HG03432 (cell line): ENCODE data around the gene GRIN1.
A peak's percentile ranks its signal among the peaks of the same experiment; 100 is the strongest.

ENCODE experiments used
- ATAC-seq: cut with Tn5 transposase; IDR thresholded peaks from one replicate; pipeline ENCODE4 v1.9.1; 2021; ENCODE audit warnings: mild to moderate bottlenecking, moderate library complexity; ENCODE audit not compliant: unreplicated experiment

GRIN1 gene

DNA sequence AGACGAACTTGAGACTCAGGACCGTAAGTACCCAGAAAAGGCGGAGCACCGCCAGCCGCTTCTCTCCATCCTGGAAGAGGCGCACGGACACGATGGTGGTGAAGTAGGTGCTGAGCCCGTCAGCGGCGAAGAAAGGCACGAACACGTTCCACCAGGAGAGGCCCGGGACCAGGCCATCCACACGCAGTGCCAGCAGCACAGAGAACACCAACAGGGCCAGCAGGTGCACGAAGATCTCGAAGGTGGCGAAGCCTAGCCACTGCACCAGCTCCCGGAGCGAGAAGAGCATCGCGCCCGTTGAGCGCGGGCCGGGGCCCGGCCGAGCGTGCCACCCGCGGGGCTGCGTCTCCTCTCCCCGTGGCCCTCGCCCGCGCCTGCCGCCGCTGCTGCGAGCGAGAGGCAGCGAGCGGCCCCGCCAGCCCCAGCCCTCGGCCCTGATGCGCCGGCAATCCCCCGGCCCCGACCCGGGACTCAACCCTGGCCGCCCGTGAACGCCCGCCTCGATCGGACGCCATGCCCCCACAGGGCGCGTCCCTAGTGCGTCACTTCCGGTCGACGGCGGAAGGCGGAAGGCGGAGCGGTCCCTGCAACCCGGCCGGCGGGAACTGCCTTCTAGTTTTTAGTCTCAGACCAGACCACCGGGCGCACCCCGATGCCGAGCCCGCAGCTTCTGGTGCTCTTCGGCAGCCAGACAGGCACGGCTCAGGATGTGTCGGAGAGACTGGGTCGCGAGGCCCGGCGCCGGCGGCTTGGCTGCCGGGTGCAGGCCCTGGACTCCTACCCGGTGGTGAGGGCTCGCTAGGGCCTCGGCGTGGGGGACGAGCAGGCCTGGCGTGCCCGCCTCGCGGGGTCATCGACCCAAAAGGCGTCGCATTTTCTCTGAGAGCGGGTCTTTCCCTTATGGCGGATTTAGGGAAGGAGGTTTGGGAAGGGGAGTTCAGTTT lies 66.4 kb downstream of the GRIN1 start, which contains the start of the genes NDOR1 and TMEM203:
TSS of gene NDOR1 (plus strand) at position 575 of the 944 bp plus-strand sequence. CDS start at position 653, 78 bp downstream.
TSS of gene TMEM203 (minus strand) at position 523 of the 944 bp plus-strand sequence. CDS start at position 289, 234 bp downstream.
- ATAC-seq = peak; percentile 51

DNA sequence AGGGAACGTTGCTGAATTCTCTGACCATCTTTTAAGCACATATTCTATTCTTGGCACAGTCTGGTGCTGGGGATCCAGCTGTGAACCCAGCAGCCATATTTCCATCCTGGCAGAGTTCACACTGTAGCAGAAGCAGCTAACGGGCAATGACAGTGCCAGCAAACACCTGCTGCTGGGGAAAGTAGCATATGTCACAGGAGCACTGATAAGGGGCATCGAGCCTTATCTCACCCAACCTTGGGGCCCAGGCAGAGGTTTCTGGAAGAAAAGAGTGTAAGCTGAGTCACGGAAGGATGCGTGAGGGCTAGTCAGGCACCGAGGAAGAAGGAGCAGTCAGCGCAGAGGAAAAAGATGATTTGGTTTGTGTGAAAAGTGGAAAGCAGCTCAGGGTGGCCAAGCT lies 67.6 kb downstream of the GRIN1 start:
- no peak for ATAC-seq

DNA sequence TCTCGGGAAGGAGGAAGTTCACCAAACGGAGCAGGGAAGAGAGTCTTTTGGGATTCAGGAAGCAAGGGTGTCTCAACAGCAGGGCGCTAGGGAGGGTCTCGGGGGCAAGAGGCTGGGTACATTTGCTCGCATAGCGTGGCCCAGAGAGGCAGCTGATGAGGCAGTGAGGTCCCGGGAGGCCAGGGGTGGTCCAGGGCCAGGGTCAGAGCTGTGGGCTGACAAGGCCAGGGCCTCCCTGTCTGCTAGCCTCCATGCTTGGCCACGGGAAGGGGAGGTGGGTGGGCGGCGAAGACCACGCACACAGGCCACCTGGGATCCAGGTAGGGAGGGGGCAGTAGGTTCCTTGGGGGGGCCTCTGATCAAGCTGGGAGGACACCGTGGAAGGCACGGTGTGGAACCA lies 72.6 kb downstream of the GRIN1 start:
- no peak for ATAC-seq

DNA sequence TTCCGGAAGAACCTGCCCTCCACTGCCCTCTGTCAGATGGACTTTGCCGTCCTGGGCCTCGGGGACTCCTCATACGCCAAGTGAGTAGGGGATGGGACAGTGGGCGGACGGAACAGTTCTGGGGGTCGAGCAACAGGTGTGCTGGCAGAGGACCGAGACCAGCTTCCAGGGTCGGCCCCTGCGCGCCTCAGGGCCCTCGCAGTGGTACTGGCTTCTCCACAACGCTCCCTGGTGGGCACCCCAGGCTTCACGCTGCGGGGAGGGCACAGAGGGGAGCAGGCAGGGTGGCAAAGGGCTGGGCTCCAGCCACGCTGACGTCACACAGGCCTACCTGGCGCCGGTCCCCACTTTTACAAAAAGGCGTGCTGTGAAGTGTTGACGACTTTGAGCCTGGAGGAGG lies 73.6 kb downstream of the GRIN1 start:
- no peak for ATAC-seq

DNA sequence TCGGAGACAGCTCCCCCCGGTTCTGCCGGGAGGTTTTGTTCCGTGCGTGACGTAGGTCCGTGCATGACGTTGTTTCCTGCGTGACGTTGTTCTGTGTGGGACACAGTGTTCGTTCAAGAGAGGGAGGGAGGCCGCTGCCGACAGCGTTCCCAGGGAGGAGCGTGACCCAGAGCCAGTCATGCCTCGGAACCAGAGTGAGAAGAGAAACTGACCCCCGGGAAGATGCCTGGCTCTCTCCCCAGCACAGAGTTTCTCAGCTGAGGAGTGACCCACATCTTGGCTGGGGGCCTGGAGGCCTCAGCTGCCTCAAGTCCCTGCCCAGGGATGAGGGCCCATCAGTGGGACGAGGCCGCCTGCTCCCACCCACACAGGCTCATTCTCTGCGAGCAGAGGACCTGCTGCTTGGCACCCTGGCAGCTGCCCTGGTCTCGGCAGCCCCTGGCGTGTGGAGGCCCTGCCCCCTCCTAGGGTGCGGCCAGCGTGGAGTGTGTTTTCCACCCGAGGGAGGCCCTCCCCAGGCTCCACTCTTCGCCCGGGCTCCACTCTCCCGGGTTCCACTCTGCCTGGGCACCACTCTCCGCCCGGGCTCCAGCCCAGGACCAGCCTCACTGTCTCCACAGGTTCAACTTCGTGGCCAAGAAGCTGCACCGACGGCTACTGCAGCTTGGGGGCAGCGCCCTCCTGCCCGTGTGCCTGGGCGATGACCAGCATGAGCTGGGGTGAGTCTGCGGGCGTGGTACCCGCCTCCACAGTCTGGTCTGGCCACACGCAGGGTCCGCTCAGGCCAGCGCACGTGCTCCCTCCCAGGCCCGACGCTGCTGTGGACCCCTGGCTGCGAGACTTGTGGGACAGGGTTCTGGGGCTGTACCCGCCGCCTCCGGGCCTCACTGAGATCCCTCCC lies 74.5 kb downstream of the GRIN1 start:
- no peak for ATAC-seq

DNA sequence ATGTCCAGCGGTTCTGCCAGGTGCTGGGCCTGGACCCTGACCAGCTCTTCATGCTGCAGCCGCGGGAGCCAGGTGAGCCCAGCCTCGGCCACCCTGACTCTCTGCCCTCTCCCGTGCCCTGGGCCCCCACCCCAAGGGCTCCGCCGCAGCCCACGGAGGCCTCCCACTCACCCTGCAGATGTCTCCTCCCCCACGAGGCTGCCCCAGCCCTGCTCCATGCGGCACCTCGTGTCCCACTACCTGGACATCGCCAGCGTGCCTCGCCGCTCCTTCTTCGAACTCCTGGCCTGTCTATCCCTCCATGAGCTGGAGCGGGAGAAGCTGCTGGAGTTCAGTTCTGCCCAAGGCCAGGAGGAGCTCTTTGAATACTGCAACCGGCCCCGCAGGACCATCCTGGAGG lies 75.7 kb downstream of the GRIN1 start:
- ATAC-seq = no peak

DNA sequence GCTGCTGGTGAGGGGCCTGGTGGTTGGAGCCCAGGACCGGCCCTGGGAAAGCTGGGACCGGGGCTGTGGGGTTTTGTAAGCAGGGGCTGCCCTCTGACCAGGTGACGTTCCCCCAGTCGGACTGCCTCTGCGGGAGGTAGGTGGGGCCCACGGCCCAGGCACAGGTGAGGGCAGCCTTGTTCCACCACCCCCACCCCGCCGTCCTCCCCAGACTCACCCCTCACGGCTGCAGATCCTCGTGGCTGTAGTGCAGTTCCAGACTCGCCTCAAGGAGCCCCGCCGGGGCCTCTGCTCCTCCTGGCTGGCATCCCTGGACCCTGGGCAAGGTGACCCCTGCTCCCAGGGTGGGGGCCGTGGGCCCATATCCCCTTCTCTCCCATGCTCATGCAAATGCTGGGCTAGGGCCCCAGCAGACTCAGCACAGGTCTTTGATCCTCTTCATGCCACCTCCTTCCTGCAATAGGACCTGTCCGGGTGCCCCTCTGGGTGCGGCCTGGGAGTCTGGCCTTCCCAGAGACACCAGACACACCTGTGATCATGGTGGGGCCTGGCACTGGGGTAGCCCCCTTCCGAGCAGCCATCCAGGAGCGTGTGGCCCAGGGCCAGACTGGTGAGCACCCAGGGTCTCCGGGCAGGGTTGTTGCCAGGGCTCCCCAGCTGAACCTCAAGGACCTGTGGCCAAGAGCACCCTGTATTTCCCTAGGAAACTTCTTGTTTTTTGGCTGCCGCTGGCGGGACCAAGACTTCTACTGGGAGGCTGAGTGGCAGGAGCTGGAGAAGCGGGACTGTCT lies 76.4 kb downstream of the GRIN1 start:
- no peak for ATAC-seq

DNA sequence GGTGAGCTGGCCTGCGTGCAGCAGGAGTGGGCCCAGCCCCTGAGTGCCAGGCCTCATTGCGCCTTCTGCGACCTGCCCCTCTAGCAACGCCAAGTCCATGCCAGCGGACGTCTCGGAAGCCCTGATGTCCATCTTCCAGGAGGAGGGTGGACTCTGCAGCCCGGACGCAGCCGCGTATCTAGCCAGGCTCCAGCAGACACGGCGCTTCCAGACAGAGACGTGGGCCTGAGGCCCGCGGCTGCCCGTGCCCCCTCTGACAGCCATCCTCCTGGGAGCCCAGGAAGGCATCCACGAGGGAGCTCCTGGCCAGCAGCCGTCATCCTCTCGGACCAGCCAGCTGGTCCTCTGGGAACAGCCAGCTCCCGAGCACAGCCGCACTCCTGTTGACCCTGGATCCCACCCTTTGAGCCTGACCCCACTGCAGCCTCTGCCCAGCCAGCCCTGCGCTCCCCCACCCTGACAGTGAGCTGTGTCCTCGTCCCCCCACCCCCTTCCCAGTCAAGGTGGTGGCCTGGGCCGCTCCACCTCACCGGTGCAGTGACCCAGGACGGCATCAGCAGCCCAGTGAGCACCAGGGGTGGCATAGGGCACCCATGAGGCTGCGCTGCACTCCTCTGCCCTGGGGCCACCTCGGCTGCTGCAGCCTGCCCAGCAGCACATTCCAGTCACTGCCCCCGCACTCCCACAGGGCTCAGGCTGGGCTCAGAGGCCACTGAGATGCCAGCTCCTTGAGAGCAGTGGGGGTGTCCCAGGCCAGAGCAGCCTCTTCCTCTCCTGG lies 77.4 kb downstream of the GRIN1 start:
- no peak for ATAC-seq

DNA sequence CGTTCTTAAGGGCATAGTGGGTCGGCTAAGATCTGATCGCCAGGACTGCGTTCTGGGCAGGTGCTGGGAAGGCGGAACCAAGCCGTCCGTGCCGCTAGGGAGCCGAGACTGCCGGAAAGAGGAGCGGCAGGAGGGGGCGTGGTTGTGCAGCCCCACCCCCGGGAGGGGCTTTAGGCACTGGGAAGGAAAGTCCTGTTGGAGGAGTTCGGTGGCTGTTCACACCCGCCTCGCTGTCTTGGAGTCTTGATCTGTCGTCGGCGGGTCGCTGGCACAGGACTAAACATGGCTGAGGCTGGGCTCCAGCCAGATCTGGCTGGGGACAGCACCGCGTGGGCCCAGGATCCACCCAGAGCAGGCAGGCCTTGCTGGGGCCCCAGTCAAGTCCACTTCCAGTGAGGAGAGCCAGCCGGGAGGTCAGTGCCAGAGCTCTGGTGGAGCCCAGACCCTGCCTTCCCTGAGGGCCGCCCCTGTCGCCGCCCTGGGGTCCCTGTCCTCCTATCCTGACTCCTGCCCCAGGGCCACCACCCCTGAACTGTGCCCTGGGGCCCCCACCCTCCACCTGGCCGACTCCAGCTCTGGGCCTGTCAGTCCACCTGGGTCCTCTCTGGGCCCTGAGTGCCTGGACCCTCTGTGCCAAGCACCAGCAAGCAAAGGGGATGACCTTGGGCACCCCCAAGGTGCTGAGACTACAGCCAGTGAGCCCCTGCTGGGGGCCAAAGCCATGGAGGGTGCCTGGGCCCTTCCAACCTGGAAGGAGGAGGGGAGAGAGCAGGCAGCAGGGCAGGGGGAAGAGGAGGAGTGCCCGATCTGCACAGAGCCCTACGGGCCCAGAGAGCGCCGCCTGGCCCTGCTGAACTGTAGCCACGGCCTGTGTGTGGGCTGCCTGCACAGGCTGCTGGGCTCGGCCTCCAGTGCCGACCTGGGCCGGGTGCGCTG lies 78.6 kb downstream of the GRIN1 start:
- no peak for ATAC-seq

DNA sequence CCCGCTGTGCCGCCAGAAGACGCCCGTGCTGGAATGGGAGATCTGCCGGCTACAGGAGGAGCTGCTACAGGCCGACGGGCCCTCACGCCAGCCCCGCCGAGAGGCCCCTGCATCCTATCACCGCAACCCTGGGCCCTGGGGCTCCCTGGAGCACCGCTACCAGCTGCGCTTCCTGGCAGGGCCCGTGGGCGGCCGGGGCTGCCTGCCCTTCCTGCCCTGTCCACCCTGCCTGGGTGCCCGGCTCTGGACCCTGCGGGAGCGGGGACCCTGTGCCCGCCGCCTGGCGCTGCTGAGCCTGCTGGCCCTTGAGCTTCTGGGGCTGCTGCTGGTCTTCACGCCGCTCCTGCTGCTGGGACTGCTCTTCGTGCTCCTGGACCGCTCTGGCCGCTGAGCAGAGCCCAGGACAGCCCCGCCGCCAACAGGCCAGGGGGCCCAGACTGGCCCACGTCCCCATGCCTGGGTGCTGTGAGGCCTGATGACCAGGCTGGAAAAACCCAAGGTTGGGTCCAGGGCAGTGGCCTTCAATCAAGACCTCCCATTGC lies 79.3 kb downstream of the GRIN1 start:
- no peak for ATAC-seq
